ENCODE measurements around the gene LGI1.
A peak's percentile ranks its signal among the peaks of the same experiment; 100 is the strongest.
"Not testable (repeated sequence)": the region's sequence is repeated elsewhere in the genome, so short reads cannot be mapped to it uniquely, and the experiment has no call there.

Gene LGI1

GRCh38 chr10:93807371-93807770, 49.6 kb downstream of the LGI1 start:
- no peak for DNase-seq (ENCODE audit: low spot score)

- DNase-seq (ENCODE audit: low spot score) = no peak
These were observed 55.1 kb downstream of the LGI1 start for GRCh38 chr10:93812659-93813338.

GRCh38 chr10:93813507-93814465, 56.0 kb downstream of the LGI1 start:
- DNase-seq (ENCODE audit: low spot score) = peak; percentile 7

GRCh38 chr10:93815304-93816096, 57.8 kb downstream of the LGI1 start:
- DNase-seq (ENCODE audit: low spot score) = no peak

DNA sequence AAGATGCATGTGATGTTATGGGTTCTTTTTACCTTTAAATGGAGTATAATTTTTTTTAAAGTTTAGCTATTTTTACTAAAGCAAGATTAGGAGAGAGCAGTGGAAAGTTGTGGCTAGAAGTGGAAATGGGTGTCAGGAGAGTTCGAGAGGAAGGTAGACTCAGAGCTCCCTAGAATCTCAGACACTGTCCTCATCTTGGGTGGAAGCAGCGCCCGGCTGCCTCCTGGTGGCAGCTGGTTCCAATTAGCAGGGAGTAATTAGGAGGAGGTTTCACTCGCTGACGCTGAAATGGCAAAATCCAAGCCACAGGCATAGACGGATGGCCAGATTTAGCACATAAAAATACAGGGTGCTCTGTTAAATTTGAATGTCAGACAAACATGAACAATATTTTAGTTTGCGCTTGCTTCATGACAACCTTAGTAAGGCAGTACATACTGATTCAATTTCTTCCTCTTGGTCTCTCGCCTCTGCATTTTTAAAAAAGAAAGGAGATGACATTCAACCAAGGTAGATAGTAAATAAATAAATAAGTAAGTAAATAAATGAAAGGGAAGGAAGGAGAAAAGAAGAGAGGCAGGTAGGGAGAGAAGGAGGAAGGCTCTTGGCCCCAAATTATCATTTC, 58.5 kb downstream of the LGI1 start:
- DNase-seq (ENCODE audit: low spot score) = peak; percentile 17

GRCh38 chr10:93818086-93818485, 60.4 kb downstream of the LGI1 start:
- no peak for DNase-seq (ENCODE audit: low spot score)

- DNase-seq (ENCODE audit: low spot score) = no peak
These were observed 61.8 kb downstream of the LGI1 start for GRCh38 chr10:93819520-93819919.

DNA sequence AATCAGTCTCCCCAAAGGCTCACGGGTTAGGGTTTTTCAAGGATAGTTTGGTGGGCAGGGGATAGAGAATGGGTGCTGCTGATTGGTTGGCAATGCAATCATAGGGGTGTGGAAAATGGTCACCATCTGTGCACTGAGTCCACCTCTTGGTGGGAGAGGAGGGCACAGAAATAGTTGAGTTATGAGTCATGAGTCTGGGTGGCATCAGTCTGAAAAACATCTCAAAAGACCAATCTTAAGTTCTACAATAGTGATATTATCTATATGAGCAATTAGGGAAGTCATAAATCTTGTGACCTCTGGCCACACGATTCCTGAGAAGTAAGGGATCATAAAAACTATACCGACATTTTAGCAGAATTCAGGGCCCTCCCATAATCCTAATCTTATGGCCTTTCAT, 62.7 kb downstream of the LGI1 start:
- DNase-seq (ENCODE audit: low spot score) = no peak

- no peak for DNase-seq (ENCODE audit: low spot score)
These were observed 63.5 kb downstream of the LGI1 start for GRCh38 chr10:93821051-93821772.

DNA sequence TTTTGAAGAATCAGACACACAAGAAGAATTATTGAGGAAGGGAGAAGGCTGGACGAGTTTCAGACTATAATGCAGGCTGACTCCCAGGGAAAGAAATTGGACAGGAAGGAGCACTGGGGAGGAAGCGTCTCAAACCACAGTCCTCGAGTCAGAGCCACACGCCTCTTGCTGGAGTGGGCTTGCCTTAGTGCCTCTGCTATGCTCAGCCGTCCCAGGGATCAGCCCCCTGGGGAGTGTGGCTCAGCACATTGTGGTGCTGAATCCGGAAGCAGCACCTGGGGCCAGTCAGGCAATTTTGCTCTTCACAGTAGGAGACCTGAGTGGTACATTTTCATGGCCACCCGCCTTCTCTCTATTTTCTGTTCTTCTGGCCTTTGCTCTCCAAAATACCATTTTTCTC, 68.6 kb downstream of the LGI1 start:
- no peak for DNase-seq (ENCODE audit: low spot score)

GRCh38 chr10:93827056-93827804, 69.5 kb downstream of the LGI1 start:
- DNase-seq (ENCODE audit: low spot score) = peak; percentile 5

GRCh38 chr10:93831065-93831464, 73.3 kb downstream of the LGI1 start:
- not testable (repeated sequence) for DNase-seq (ENCODE audit: low spot score)

GRCh38 chr10:93835770-93836169, 78.0 kb downstream of the LGI1 start:
- DNase-seq (ENCODE audit: low spot score) = no peak

DNA sequence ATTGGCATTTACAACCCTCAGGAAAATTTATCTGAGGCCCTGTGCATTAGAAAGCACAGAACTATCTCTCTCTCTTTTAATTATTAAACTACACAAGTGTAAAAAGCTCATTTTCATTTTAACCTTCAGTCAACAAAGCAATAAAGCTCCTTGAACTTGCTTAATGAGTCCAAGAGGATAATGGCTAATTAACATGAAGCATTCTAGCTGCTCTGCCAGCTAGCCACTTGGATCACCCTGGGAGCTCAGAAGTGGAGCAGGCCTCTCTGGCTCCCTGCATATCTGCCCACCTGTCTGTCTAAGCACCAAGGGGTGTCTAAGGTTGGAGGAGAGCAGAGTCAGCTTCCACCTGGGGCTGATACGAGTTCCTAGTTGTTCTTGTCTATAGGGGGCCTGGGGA, 80.1 kb downstream of the LGI1 start:
- no peak for DNase-seq (ENCODE audit: low spot score)

GRCh38 chr10:93838278-93838677, 80.5 kb downstream of the LGI1 start:
- DNase-seq (ENCODE audit: low spot score) = no peak

DNA sequence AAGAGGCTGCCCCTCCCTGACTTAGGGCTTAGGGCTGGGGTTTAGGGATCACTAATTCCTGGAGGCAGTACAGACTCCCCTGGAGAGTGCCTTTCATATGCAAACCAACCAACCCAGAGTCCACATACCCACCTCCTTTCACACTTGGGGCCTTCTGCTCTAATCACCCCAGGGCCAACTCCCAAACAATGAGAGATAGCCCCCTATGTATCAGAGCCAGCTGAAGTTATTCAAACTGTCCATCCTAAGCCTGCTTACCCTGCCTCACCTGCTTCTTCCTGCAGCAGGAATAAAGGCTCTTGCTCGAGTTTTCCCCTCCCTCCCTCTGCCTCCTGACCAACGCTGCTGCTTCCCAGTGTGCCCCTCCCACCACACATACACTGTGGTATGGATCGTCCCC, 84.2 kb downstream of the LGI1 start:
- DNase-seq (ENCODE audit: low spot score) = no peak

DNA sequence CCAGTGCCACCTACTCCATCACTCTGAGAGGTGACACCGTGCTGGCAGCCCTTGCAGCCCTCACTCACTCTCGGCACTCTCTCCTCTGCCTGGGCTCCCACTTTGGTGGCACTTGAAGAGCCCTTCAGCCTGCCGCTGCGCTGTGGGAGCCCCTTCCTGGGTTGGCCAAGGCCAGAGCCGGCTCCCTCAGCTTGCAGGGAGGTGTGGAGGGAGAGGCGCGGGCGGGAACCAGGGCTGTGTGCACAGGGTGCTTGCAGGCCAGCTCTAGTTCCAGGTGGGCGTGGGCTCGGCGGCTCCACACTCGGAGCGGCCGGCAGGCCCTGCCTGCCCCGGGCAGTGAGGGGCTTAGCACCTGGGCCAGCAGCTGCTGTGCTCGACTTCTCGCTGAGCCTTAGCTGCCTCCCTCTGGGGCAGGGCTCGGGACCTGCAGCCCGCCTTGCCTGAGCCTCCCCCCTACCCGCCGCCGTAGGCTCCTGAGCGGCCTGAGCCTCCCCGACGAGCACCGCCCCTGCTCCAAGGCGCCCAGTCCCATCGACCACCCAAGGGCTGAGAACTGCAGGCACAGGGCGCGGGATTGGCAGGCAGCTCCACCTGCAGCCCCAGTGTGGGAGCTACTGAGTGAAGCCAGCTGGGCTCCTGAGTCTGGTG, 87.4 kb downstream of the LGI1 start:
- no peak for DNase-seq (ENCODE audit: low spot score)

Measured in CD4-positive, alpha-beta T cell treated with Interleukin-2 at 100 ng/mL for 4 hours (primary cell).